PC-3 (cell line): ENCODE results near the gene ASB2.

Source experiments
- EZH2 ChIP-seq: fragments of 300-600 bp; sonication (generic); IDR thresholded peaks from one replicate; pipeline ENCODE4 v1.6.1; 2017; ENCODE audit warnings: antibody characterized with exemption, mild to moderate bottlenecking, low read length; ENCODE audit not compliant: unreplicated experiment
- EZH2phosphoT487 ChIP-seq: fragments of 300-600 bp; sonication (generic); IDR thresholded peaks from 2 replicates; pipeline ENCODE4 v1.6.1; 2018; ENCODE audit warnings: mild to moderate bottlenecking, antibody characterized with exemption, low read length, borderline replicate concordance
- TF ChIP-seq, protein P1 (sequence below): fragments of 300-600 bp; sonication (generic); conservative IDR thresholded peaks from 2 replicates; pipeline ENCODE4 v1.5.1; 2017; ENCODE audit warnings: antibody characterized with exemption, low read depth, mild to moderate bottlenecking, low read length

DNA sequence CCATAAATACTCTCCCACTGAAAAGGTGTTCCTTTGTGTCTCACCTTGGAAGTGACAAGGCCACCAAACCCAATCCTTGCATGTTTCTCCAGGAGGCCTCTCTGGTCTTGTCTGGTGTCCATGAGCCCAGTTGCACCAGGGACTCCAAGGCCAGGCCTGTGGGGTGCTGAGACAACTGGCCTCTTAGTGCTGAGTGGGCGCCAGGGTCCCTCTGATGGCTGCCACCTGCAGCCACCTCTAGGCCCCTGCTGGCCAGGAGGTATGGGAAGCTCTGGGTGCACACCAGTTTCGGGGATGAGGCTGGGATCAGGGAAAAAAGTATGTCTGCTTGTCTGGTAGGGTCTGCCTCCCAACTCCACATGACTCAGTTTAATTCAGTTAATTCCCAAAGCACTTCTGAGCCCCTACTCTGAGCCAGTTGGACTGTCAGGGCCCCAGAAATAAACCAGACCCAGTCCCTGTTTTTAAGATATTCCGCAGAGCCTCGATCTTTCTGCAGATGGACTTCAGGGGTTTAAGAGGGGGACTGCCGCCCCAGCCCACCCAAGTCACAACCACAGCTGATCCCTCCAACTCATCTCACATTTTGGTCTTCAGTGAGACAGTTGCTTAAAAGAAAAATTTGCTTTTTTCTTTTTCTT is 64.3 kb downstream of the ASB2 start:
- TF ChIP-seq, protein P1, sequence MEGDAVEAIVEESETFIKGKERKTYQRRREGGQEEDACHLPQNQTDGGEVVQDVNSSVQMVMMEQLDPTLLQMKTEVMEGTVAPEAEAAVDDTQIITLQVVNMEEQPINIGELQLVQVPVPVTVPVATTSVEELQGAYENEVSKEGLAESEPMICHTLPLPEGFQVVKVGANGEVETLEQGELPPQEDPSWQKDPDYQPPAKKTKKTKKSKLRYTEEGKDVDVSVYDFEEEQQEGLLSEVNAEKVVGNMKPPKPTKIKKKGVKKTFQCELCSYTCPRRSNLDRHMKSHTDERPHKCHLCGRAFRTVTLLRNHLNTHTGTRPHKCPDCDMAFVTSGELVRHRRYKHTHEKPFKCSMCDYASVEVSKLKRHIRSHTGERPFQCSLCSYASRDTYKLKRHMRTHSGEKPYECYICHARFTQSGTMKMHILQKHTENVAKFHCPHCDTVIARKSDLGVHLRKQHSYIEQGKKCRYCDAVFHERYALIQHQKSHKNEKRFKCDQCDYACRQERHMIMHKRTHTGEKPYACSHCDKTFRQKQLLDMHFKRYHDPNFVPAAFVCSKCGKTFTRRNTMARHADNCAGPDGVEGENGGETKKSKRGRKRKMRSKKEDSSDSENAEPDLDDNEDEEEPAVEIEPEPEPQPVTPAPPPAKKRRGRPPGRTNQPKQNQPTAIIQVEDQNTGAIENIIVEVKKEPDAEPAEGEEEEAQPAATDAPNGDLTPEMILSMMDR, result no peak
- no peak for TF ChIP-seq EZH2
- TF ChIP-seq EZH2phosphoT487, result no peak
